Choroid plexus epithelial cell (primary cell): ENCODE data around the gene CTSE.
"Not testable (repeated sequence)": the region's sequence is repeated elsewhere in the genome, so short reads cannot be mapped to it uniquely, and the experiment has no call there.

Experiments used
- DNase-seq: peaks from one replicate; pipeline ENCODE4 v3.0.0-alpha.2; 2010; ENCODE audit warnings: low read depth
- H3K4me3 ChIP-seq: 2 replicates; pipeline ENCODE4 v1.5.1; 2011; ENCODE audit warnings: low read depth, mild to moderate bottlenecking, control low read depth, low read length, moderate library complexity
- CTCF ChIP-seq: conservative IDR thresholded peaks from 2 replicates; pipeline ENCODE4 v1.5.1; 2011; ENCODE audit warnings: low read depth, mild to moderate bottlenecking, control low read depth, inconsistent platforms, low read length, moderate library complexity

Gene CTSE

GRCh38 chr1:206023695-206024094 lies at the start of gene CTSE:
Gene CTSE (minus strand): TSS chr1:206023895. CDS start chr1:206023791, 104 bp downstream.
- TF ChIP-seq CTCF: no peak

GRCh38 chr1:206070627-206071304 lies 47.1 kb upstream of the CTSE start:
- no peak for TF ChIP-seq CTCF

More at GRCh38 chr1:206023695-206024094, at the start of gene CTSE:
- no peak within 1 kb of the TSS for H3K4me3 ChIP-seq
- DNase-seq: no peak

GRCh38 chr1:206068314-206068713 lies 44.6 kb upstream of the CTSE start:
- no peak for TF ChIP-seq CTCF
- H3K4me3 ChIP-seq: no peak overlapping the region
- no peak for DNase-seq

More at GRCh38 chr1:206070627-206071304, 47.1 kb upstream of the CTSE start:
- H3K4me3 ChIP-seq: no peak overlapping the region
- no peak for DNase-seq

DNA sequence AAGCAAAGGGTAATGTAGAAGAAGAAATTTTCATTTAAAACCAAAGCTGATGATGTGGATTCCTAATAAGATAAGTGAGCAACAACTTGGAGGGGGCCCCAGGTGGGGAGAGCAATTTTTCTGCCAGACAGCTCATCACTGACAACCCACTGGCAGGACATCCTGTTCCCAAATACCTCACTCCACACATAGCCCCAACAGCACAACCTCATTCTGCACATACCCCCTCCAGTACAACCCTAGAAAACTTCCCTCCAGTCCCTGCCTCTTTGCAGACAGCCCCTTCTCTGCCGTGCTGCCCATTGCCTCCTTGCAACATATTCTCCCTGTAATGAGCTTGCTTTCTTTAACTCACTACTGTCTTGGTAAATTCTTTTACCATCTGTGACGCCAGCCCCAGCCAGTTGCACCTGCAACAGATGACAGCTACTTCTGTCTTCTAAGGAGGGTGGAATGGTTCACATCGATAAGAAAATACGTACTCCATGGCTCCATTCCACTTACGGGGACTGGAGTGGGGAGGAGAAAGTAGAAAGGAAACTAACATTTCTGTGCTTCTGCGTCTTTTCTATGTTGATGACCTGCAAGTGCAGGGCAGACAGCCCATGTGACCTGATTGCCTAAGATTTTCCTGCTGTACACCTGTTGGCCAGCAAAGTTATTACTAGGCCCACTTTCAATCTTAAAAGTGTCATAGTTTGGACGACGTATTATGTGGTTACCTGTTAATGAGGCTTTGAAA lies 44.0 kb upstream of the CTSE start:
- DNase-seq: peak; percentile 14
- no peak overlapping the region for H3K4me3 ChIP-seq
- no peak for TF ChIP-seq CTCF

- TF ChIP-seq CTCF: no peak
- peak; percentile 23 for DNase-seq
- H3K4me3 ChIP-seq: no peak overlapping the region
Observed at GRCh38 chr1:206066479-206067171, 42.9 kb upstream of the CTSE start.

DNA sequence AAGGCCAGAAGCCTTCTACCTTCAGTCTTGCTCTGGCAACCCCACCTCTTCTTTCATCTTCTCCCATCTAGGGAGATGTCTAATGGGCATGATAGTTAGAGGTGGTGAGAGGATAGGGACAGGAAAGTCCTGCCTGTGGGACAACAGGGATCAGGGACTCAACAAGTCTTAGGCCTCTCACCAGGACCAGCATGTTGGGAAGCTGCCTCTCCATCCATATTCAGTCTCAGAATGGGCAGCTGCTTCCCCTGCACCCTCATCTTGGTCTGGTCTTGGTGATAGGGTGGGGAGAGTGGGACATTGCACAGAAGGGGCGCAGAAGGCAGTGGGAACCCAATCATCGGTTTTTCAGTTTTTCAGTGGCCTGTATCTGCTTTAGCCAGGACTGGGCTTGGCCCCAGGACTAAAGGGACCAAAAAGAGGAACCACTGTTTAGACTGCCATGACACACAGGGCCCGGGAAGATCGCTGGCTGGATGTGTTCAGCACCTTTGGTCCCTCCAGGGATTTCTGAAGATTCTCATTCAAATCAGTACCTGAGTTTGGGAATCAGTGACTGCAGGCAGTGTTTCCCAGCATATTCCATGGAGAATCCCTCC lies 42.0 kb upstream of the CTSE start:
- no peak for DNase-seq
- no peak for TF ChIP-seq CTCF
- no peak overlapping the region for H3K4me3 ChIP-seq

GRCh38 chr1:206064501-206064900 lies 40.8 kb upstream of the CTSE start:
- not testable (repeated sequence) for H3K4me3 ChIP-seq, DNase-seq

DNA sequence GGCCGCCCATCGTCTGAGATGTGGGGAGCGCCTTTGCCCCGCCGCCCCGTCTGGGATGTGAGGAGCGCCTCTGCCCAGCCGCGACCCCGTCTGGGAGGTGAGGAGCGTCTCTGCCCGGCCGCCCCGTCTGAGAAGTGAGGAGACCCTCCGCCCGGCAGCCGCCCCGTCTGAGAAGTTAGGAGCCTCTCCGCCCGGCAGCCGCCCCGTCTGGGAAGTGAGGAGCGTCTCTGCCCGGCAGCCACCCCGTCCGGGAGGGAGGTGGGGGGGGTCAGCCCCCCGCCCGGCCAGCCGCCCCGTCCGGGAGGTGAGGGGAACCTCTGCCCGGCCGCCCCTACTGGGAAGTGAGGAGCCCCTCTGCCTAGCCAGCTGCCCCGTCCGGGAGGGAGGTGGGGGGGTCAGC lies 40.3 kb upstream of the CTSE start:
- not testable (repeated sequence) for H3K4me3 ChIP-seq, DNase-seq
